Amniotic epithelial cell (primary cell): ENCODE results near the gene BRSK2.
A peak's percentile ranks its signal among the peaks of the same experiment; 100 is the strongest.

Source experiments
- DNase-seq: peaks from one replicate; pipeline ENCODE4 v3.0.0-alpha.2; 2010; ENCODE audit warnings: low read depth

Gene BRSK2

GRCh38 chr11:1397146-1397861 is 7.6 kb downstream of the BRSK2 start:
- no peak for DNase-seq

- no peak for DNase-seq
These were observed 8.3 kb downstream of the BRSK2 start for GRCh38 chr11:1397862-1398527.

- no peak for DNase-seq
These were observed 8.9 kb downstream of the BRSK2 start for GRCh38 chr11:1398528-1399235.

GRCh38 chr11:1399386-1400316 is 9.9 kb downstream of the BRSK2 start:
- no peak for DNase-seq

- DNase-seq: no peak
These were observed 10.8 kb downstream of the BRSK2 start for GRCh38 chr11:1400317-1401170.

- no peak for DNase-seq
These were observed 11.4 kb downstream of the BRSK2 start for GRCh38 chr11:1401171-1401445.

- peak; percentile 37 for DNase-seq
These were observed 12.0 kb downstream of the BRSK2 start for GRCh38 chr11:1401656-1402221.

- DNase-seq: no peak
These were observed 12.8 kb downstream of the BRSK2 start for GRCh38 chr11:1402355-1403077.

- no peak for DNase-seq
These were observed 13.4 kb downstream of the BRSK2 start for GRCh38 chr11:1403078-1403620.

- no peak for DNase-seq
These were observed 14.2 kb downstream of the BRSK2 start for GRCh38 chr11:1403721-1404460.

- no peak for DNase-seq
These were observed 14.9 kb downstream of the BRSK2 start for GRCh38 chr11:1404461-1405185.

- no peak for DNase-seq
These were observed 15.7 kb downstream of the BRSK2 start for GRCh38 chr11:1405186-1406020.

- DNase-seq: no peak
These were observed 17.1 kb downstream of the BRSK2 start for GRCh38 chr11:1406571-1407485.

GRCh38 chr11:1407668-1408067 is 17.9 kb downstream of the BRSK2 start:
- DNase-seq: no peak

GRCh38 chr11:1408346-1408745 is 18.6 kb downstream of the BRSK2 start:
- no peak for DNase-seq

- DNase-seq: no peak
These were observed 19.5 kb downstream of the BRSK2 start for GRCh38 chr11:1409108-1409851.
